Measurements from ENCODE around the gene ADGRV1. TPM values are rescaled to one million over a fixed set of nuclear protein-coding genes. Genes with fewer than 3 reads are reported as not detected.

ADGRV1 gene
- total and polyA plus RNA-seq, 2 donors (not counting 3 experiments of a cell fraction or from before 2014, with no cell fraction given): 0.11 to 0.55 TPM

DNA sequence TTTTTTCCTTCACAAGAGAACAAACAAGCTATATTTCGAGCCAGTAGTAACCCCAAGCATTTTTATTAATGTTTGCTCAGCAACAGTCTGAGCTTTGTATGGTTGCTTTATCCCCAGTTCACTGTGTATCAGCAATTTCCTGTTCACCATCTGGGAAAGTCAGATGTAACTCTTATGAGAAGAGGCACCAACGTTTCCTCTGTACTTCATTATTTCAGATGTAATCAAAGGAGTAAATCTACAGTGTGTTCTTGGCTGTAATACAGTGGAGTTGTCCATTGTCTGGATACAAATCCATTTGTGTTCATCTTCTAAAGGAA is 484.3 kb downstream of the ADGRV1 start:
- H4K20me1 ChIP-seq (replicated peaks; ENCODE audit: control insufficient read depth, extremely low read depth, insufficient read depth, low read length): no peaks in the 10 kb centered on the region
- TF ChIP-seq EZH2 (IDR thresholded peaks at IDR 0.05; ENCODE audit: borderline replicate concordance, low read depth, low read length, severe bottlenecking) (no peak), JUN (IDR thresholded peaks at IDR 0.05; ENCODE audit: borderline replicate concordance, insufficient read depth, insufficient read length, low read depth) (no peak), POLR2A (IDR thresholded peaks at IDR 0.05; ENCODE audit: low read depth, low read length) (no peak), FOS (IDR thresholded peaks at IDR 0.05; ENCODE audit: borderline replicate concordance, insufficient read depth, low read length) (no peak), MYC (IDR thresholded peaks at IDR 0.05; ENCODE audit: low read depth, low read length) (no peak), GATA2 (IDR thresholded peaks at IDR 0.05; ENCODE audit: insufficient read depth, insufficient read length, low read depth, low read length) (no peak)
- TF ChIP-seq, protein P1, sequence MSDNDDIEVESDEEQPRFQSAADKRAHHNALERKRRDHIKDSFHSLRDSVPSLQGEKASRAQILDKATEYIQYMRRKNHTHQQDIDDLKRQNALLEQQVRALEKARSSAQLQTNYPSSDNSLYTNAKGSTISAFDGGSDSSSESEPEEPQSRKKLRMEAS (IDR thresholded peaks at IDR 0.05; ENCODE audit: insufficient read depth, insufficient read length): no peak
- TF ChIP-seq, protein P2, sequence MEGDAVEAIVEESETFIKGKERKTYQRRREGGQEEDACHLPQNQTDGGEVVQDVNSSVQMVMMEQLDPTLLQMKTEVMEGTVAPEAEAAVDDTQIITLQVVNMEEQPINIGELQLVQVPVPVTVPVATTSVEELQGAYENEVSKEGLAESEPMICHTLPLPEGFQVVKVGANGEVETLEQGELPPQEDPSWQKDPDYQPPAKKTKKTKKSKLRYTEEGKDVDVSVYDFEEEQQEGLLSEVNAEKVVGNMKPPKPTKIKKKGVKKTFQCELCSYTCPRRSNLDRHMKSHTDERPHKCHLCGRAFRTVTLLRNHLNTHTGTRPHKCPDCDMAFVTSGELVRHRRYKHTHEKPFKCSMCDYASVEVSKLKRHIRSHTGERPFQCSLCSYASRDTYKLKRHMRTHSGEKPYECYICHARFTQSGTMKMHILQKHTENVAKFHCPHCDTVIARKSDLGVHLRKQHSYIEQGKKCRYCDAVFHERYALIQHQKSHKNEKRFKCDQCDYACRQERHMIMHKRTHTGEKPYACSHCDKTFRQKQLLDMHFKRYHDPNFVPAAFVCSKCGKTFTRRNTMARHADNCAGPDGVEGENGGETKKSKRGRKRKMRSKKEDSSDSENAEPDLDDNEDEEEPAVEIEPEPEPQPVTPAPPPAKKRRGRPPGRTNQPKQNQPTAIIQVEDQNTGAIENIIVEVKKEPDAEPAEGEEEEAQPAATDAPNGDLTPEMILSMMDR (IDR thresholded peaks at IDR 0.05; ENCODE audit: extremely low read depth in 1 of 2, insufficient read depth in 1 of 2, low read depth in 1 of 2, low read length in 2 of 2): no peak
- ChIA-PET CTCF (interaction anchor here (0.8 to 1.5 kb wide), 6 partner anchors 10 to 342 kb away, joined by 3 to 7 read pairs (median 5); no protein-coding TSS in a partner anchor), POLR2A (interaction anchor here (0.6 kb wide), 1 partner anchor 482 kb away, joined by 4 read pairs; no protein-coding TSS in a partner anchor)
- H3K9me3 ChIP-seq (replicated peaks; ENCODE audit: control insufficient read depth, insufficient read depth, low read length): no peaks in the 10 kb centered on the region
- no peaks in the 10 kb centered on the region for H3K9me1 ChIP-seq (replicated peaks; ENCODE audit: control insufficient read depth, extremely low read depth, insufficient read depth, low read length)
- no peak overlapping the region for H3K9ac ChIP-seq (replicated peaks; ENCODE audit: extremely low read depth, insufficient read depth, low read length)
- H3K79me2 ChIP-seq (ENCODE audit: control insufficient read depth, insufficient read depth, low read length): no peaks in the 10 kb centered on the region
- peaks cover 2% of the 10 kb centered on the region for H3K4me1 ChIP-seq (ENCODE audit: control insufficient read depth, extremely low read depth, insufficient read depth, low read length)
- peak; percentile 81 for DNase-seq (ENCODE audit: low read depth, low spot score)
- H3K27ac ChIP-seq (ENCODE audit: insufficient read depth, low read depth, low read length): no peak overlapping the region
- no peak overlapping the region for H3K4me2 ChIP-seq (ENCODE audit: insufficient read depth, low read length)
- no TSS peak for BruUV-seq (replicated peaks)
- peak overlapping the region; percentile 13 for H2AFZ ChIP-seq (ENCODE audit: low read depth, low read length)
- H3K36me3 ChIP-seq (ENCODE audit: control insufficient read depth in 2 of 2, extremely low read depth in 1 of 2, insufficient read depth in 2 of 2, low read length in 2 of 2): no peaks in the 10 kb centered on the region
- no peak overlapping the region for H3K4me3 ChIP-seq (replicated peaks in 1 of 3; ENCODE audit: insufficient read depth in 1 of 3, low read depth in 1 of 3, low read length in 3 of 3)
- no peak for FAIRE-seq
- dilution Hi-C loops (cut with MboI; ENCODE audit: extremely low pct_ligation_motif_present, low sequenced_read_pairs): no loop called here
- H3K27me3 ChIP-seq (ENCODE audit: control insufficient read depth in 2 of 2, insufficient read depth in 2 of 2, low read length in 2 of 2): no peaks in the 10 kb centered on the region
- intact Hi-C loops (cut with micrococcal nuclease): no loop called here
